ENCODE data around the gene UMOD.

Gene UMOD

DNA sequence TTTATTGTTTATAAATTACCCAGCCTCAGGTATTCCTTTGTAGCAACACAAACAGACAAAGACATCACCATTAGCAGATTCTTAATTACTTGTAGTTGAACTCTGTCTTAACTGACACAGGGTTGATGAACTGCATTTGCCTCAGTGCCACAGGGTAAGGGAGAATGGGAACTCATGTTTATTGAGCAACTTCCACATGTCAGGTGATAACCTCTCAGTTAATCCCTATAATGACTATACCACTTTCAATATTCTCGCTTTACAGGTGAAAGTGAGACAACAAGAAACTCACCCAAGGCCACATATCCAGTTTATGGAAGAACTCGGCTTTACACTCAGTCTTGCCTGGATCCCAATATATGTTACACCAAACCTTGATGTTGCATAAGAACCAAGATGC lies 43.4 kb upstream of the UMOD start:
- H3K4me3 ChIP-seq (ENCODE audit: low read depth, low read length) = no peak overlapping the region
- TF ChIP-seq, protein P1, sequence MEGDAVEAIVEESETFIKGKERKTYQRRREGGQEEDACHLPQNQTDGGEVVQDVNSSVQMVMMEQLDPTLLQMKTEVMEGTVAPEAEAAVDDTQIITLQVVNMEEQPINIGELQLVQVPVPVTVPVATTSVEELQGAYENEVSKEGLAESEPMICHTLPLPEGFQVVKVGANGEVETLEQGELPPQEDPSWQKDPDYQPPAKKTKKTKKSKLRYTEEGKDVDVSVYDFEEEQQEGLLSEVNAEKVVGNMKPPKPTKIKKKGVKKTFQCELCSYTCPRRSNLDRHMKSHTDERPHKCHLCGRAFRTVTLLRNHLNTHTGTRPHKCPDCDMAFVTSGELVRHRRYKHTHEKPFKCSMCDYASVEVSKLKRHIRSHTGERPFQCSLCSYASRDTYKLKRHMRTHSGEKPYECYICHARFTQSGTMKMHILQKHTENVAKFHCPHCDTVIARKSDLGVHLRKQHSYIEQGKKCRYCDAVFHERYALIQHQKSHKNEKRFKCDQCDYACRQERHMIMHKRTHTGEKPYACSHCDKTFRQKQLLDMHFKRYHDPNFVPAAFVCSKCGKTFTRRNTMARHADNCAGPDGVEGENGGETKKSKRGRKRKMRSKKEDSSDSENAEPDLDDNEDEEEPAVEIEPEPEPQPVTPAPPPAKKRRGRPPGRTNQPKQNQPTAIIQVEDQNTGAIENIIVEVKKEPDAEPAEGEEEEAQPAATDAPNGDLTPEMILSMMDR (IDR thresholded peaks at IDR 0.05; ENCODE audit: borderline replicate concordance, insufficient read depth, low read depth, low read length) = no peak

DNA sequence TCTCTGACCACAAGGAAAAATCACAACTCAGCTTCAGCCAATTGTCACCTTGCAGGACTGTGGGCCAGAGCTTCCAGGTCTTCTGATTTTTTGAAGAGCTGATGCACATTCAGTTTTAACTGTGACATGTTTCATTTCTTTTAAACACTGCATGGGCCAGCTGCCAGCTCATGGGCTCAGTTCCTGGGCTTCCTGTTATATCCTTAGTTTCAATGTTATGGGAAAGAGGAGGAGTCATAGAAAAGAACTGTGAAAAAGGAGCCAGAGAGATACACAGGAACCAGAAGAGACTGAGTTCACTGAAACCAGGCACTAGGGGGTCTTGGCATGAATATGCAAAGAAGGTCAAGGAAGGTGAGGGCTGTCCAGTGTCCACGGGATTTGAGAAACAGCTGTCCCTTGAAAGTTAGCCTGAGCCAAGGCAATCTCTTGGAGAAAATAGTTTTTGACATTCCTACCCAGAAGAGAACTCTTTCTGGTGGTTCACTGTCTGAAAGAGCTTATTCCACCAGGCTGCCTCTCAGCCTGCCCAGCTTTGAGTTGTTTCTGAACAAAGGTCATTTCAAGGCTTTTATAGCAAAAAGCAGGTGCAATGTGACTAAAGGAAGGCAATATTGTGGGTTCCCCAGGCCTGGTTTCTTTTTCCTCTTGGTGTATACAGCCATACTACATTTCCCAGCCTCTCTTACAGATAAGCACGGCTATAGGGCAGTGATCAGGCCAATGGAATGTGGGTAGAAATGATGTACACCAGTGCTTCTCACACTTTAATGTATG lies 41.5 kb upstream of the UMOD start:
- H3K4me3 ChIP-seq (ENCODE audit: low read depth, low read length) = no peak overlapping the region
- TF ChIP-seq, protein P1 (IDR thresholded peaks at IDR 0.05; ENCODE audit: borderline replicate concordance, insufficient read depth, low read depth, low read length) = no peak

DNA sequence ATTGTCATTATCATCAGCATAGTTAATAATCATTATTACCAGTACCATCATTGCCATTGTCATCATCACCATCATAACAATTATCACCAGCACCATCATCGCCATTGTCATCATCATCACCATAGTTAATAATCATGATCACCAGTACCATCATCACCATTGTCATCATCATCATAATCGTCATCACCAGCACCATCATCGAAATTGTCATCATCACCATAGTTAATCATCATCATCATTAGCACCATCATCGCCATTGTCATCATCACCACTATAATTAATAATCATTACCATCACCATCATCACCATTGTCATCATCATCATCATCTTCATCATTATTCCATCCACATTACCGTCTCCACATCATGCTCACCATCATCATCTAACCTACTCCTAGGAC lies 38.5 kb upstream of the UMOD start:
- TF ChIP-seq, protein P1 (IDR thresholded peaks at IDR 0.05; ENCODE audit: borderline replicate concordance, insufficient read depth, low read depth, low read length) = no peak
- no peak overlapping the region for H3K4me3 ChIP-seq (ENCODE audit: low read depth, low read length)

DNA sequence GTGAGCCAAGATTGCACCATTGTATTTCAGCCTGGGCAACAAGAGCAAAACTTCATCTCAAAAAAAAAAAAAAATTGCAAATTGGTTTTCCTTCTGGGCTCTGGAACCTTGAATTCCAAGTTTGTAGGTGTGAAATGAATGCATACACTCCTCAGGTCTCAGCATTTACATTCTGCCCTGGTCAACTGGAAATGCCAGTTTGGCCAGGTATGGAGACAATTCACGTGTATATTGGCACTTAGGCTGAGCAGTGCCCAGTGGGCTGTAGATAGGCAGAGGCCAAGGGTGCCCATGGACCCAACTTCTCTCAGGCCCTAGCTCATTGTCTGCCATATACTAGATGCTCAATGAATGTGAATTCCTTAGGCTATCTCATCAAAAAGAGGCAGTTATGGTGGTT lies 36.3 kb upstream of the UMOD start:
- H3K4me3 ChIP-seq (ENCODE audit: low read depth, low read length) = no peak overlapping the region
- TF ChIP-seq, protein P1 (IDR thresholded peaks at IDR 0.05; ENCODE audit: borderline replicate concordance, insufficient read depth, low read depth, low read length) = no peak

DNA sequence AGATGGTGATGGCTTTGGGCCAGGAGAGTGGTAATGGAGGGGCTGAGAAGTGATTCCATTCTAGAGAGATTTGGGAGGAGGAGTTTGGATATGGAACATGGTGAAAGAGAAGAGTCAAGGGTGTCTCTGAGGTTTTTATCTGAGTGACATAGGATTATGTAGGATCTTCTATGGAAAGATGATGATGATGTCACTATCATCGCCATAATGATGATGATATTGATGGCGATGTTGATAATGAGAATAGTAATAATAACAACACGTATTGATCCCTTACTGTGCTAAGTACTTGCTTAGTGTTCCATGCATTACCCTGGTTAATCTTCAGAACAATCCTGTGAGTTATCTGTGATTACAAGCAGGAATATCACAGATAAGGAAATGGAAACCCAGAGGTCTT lies 35.5 kb upstream of the UMOD start:
- H3K4me3 ChIP-seq (ENCODE audit: low read depth, low read length) = no peak overlapping the region
- TF ChIP-seq, protein P1 (IDR thresholded peaks at IDR 0.05; ENCODE audit: borderline replicate concordance, insufficient read depth, low read depth, low read length) = no peak

DNA sequence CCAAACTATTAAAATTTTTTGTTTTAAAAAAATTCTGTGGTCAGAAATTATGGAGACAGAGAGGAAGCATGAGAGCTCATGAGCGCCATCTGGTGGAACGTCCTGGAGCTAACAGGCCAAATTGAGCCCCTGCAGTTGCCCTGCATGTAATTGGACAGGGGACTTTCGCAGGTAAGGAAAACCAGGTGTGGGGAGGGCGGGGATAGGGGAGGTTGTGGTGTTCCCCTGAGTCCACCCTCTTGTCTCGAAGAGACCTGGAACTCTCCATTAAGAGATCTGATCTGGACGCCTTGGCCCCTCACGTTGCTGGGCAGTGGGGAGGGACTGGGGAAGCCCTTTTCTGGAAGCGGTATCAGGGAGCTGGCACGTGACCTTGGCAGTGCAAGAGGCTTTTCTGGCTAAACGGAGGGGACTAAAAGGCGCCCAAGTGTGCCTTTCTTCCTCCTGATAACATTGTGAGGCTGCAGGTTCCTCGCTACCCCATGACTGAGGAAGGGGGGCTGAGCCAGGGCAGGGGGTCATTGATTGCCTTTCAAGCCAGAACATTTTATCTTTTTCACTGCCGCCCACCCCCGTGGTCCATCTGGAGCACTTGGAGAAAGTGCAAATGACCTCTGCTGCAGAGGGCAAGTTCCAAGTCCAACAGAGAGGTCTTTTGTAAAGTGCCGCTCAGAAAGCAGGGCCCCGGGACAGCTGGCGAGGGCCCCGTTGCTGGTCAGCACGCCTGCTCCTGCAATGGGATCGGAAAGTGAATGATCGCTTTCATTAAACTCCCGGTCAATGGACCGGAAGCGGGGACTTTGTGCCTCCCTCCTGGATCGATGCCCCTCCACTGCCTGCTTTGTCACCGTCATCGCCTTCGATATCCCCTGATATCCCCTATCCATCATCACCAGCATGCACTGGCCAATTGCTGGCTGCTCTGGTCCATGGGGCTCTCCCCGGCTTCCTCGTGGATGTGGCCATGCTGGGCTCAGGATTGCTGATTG lies 33.6 kb upstream of the UMOD start:
- TF ChIP-seq, protein P1 (IDR thresholded peaks at IDR 0.05; ENCODE audit: borderline replicate concordance, insufficient read depth, low read depth, low read length) = peak; percentile 72
- H3K4me3 ChIP-seq (ENCODE audit: low read depth, low read length) = no peak overlapping the region
